Fibroblast of upper back skin (primary cell): ENCODE measurements around the gene FCGBP.
"Not testable (repeated sequence)": the region's sequence is repeated elsewhere in the genome, so short reads cannot be mapped to it uniquely, and the experiment has no call there.

Experiments used
- DNase-seq: peaks from one replicate; pipeline ENCODE4 v3.0.0-alpha.2; 2013

FCGBP gene

GRCh38 chr19:39916236-39916635, 18.2 kb downstream of the FCGBP start:
- no peak for DNase-seq

GRCh38 chr19:39915848-39916215, 18.6 kb downstream of the FCGBP start:
- no peak for DNase-seq

- DNase-seq, result no peak
These were observed 19.2 kb downstream of the FCGBP start for GRCh38 chr19:39915101-39915847.

GRCh38 chr19:39913682-39914333, 20.6 kb downstream of the FCGBP start:
- DNase-seq, result no peak

- no peak for DNase-seq
These were observed 25.6 kb downstream of the FCGBP start for GRCh38 chr19:39908803-39909202.

GRCh38 chr19:39906820-39907611, 27.4 kb downstream of the FCGBP start:
- DNase-seq, result no peak

GRCh38 chr19:39906283-39906682, 28.2 kb downstream of the FCGBP start:
- no peak for DNase-seq

- not testable (repeated sequence) for DNase-seq
These were observed 30.8 kb downstream of the FCGBP start for GRCh38 chr19:39903486-39904091.

GRCh38 chr19:39902326-39902725, 32.1 kb downstream of the FCGBP start:
- not testable (repeated sequence) for DNase-seq

GRCh38 chr19:39901681-39902080, 32.8 kb downstream of the FCGBP start:
- DNase-seq, result not testable (repeated sequence)

GRCh38 chr19:39898858-39899257, 35.6 kb downstream of the FCGBP start:
- DNase-seq, result not testable (repeated sequence)

GRCh38 chr19:39897511-39898245, 36.8 kb downstream of the FCGBP start:
- DNase-seq, result peak; percentile 41

- not testable (repeated sequence) for DNase-seq
These were observed 39.3 kb downstream of the FCGBP start for GRCh38 chr19:39895096-39895495.

- DNase-seq, result not testable (repeated sequence)
These were observed 40.2 kb downstream of the FCGBP start for GRCh38 chr19:39894236-39894606.

- not testable (repeated sequence) for DNase-seq
These were observed 40.8 kb downstream of the FCGBP start for GRCh38 chr19:39893366-39894235.

GRCh38 chr19:39892506-39892902, 41.9 kb downstream of the FCGBP start:
- not testable (repeated sequence) for DNase-seq

GRCh38 chr19:39891660-39892505, 42.6 kb downstream of the FCGBP start:
- not testable (repeated sequence) for DNase-seq

GRCh38 chr19:39890755-39891551, 43.5 kb downstream of the FCGBP start:
- DNase-seq, result no peak
